Brain pericyte (primary cell): Measurements from ENCODE around the gene KPRP.

Source experiments
- DNase-seq: peaks from one replicate; pipeline ENCODE4 v3.0.0-alpha.2; 2012; ENCODE audit warnings: low read depth, low spot score

KPRP gene

DNA sequence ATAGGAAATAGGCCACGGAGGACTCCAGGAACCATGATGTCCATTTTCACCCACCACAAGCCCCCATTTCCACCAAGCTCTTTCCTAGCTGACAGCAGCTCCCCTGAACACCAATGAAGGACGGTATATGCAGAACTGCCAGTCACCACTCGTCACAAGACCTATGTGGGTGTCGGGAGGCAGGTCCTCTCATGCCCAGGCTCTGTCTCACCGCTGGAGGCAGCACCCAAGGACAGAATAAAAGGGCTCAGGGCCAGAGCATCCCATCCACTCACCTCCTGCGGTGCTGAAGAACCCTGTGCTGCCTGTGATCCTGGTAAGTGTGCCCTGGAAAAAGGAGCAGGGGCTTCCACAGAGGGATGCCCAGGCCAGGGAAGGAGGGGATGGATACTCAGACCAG, 17.1 kb downstream of the KPRP start, which contains the start of gene LCE1F:
TSS of gene LCE1F (plus strand) at position 266 of the 400 bp plus-strand sequence. CDS start 1,232 bp downstream, outside the sequence.
- no peak for DNase-seq

DNA sequence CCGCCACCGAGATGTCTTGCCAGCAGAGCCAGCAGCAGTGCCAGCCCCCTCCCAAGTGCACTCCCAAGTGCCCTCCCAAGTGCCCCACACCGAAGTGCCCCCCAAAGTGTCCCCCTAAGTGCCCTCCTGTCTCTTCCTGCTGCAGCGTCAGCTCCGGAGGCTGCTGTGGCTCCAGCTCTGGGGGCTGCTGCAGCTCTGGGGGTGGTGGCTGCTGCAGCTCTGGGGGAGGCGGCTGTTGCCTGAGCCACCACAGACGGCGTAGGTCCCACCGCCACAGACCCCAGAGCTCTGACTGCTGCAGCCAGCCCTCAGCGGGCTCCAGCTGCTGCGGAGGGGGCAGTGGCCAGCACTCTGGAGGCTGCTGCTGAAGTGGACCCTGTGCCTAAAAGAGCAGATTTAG, 18.5 kb downstream of the KPRP start:
- no peak for DNase-seq

DNA sequence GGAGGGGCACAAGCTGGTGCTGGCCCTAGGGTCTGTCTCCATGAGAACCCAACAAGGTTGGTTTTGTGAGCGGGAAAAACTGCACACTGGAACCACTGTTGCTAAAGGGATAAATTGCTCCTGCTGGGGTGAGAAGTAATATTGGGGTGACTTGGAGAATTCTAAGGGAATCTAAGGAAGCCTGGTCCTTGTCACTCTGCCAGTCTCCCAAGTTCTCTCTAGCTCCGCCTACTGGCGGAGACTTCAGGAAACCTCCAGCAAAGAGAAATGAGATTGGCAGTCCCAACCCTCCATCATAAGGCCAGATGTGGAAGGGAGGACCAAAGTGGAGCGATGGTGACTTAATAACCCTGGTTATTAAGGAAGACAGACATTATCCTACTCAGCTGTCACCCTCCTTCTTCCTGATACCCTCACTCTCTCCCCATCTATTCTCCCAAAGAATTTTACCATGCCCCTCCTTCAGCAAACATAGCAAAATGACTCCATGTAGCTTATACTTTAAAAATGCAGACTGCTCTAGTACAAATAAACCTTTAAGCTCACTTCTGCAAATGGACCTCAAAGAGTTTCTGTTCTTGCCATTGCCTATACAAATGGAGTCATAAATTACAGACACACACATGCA, 19.8 kb downstream of the KPRP start:
- DNase-seq = no peak

DNA sequence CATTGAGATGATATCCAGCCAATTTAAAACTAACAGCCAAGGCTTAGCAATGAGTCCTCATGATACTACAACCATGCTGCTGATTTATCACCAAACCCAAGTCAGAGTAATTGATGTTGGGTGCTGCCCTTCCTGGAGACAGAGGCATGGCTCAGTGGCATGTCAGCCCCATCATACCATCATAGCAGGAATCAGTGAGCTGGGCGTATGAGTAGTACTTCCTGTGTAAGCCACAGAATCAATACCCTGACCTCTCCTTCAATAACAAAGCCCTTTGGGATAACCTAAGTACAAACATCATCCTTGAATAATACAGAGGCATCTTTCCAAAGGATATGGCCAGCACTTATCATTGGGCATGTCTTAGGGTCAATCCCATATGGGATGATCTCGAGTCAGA, 25.3 kb downstream of the KPRP start:
- DNase-seq = no peak

DNA sequence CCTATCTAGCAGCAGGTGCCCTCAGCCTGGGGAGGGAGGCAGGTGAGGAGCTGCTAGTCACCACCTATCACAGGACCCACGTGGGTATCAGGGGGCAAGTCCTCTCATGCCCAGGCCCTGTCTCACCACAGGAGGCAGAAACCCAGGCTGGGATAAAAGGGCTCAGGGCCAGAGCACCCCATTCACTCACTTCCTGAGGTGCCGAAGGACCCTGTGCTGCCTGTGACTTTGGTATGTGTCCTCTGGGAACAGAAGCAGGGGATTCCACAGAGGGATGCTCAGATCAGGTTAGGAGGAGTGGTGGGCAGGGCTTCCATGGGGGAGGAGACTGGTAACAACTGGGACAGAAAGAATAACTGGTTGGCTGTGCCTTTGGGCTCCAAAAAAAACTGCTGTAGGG, 28.3 kb downstream of the KPRP start, which contains the start of gene LCE1E:
TSS of gene LCE1E (plus strand) at position 181 of the 400 bp plus-strand sequence. CDS start 1,043 bp downstream, outside the sequence.
- DNase-seq = no peak

DNA sequence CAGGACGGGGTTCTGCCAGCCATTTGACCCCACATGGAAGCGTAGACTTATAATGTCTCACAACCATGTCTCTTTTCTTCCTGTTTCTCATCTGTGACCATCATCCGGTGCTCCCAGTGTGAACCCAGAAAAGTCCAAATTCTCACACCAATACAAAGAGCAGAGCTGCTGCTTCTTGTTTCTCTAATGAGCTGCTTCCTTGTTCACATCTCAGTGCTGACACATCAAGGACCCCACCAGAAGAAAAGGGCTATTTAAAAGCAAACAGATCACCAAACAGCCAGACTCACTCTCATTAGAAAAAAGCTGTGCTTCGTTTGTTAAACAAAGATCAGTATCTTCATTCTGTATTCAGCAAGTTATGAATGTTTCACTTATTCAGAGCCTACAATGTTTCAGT, 37.9 kb downstream of the KPRP start:
- DNase-seq = no peak

DNA sequence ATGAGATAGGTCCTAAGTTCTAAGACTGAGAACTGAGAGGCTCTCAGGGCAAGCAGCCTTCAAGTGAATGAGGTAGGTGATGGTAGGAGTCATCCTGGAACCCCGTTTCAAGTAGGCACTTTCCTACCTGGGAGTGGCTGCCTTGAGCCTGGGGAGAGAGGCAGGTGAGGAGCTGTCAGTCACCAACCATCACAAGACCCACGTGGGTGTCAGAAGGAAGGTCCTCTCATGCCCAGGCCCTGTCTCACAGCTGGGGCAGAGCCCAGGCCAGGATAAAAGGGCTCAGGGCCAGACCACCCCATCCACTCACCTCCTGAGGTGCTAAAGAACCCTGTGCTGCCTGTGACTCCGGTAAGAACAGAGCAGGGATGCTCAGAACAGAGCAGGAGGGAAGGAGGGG, 38.6 kb downstream of the KPRP start, which contains the start of gene LCE1D:
TSS of gene LCE1D (plus strand) at position 301 of the 400 bp plus-strand sequence. CDS start 1,074 bp downstream, outside the sequence.
- no peak for DNase-seq

DNA sequence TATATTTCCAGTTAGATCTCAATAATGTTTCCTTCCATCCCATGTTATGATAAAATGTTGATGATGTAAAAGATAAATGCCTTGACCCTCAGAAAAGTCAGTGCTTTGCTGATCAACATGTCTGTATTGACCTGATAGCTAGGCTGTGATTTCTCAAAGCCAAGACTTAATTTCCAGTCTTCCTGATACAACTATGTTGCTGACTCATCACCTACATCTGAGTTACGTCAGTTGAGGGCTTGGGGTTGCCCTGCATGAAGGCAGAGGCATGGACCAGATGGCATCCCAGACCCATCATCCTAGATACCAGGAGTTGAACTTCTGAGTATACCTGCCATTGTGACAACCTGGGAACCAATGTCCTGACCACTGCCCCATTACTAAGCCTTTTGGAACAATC, 43.5 kb downstream of the KPRP start:
- no peak for DNase-seq

DNA sequence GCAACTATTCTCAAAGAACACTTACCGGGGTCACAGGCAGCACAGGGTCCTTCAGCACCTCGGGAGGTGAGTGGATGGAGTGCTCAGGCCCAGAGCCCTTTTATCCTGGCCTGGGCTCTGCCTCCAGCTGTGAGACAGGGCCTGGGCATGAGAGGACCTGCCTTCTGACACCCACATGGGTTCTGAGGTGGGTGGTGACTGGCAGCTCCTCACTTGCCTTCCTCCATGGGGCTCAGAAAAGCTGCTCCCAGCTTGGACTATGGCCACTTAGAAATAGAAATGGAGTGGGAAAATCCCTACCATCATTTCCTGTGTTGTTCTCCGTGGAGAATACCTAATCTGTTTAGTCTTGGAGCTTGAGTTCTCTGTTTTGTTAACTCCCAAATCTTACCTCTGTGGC, 48.8 kb downstream of the KPRP start, which contains the start of gene LCE1C:
TSS of gene LCE1C (minus strand) at position 76 of the 400 bp plus-strand sequence. CDS start 1,173 bp downstream, outside the sequence.
- no peak for DNase-seq

DNA sequence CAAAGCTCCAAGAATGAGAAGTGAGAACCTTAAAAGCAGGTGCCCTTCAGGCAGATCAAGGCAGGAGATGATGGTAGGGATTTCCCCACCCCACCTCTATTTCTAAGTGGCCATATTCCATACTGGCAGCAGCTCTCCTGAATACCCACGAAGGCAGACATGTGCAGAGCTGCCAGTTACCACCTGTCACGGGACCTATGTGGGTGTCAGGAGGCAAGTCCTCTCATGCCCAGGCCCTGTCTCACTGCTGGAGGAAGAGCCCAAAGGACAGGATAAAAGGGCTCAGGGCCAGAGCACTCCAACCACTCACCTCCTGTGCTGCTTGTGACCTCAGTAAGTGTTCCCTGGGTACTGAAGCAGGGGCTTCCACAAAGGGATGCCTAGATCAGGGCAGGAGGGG, 53.2 kb downstream of the KPRP start:
- DNase-seq = no peak
